Heart right ventricle (tissue), 16 donors: ENCODE data around the gene WAPL. TPM values are rescaled to one million over a fixed set of nuclear protein-coding genes. Genes with fewer than 3 reads are reported as not detected.

Source experiments
- ATAC-seq, 8 donors: fragments of 200-7000 bp; cut with Tn5 transposase; one replicate each; pipeline ENCODE4 v1.9.1; 2020; ENCODE audit warnings: mild to moderate bottlenecking in 8 of 8, moderate library complexity in 8 of 8, moderate number of reproducible peaks in 1 of 8
- DNase-seq, 2 donors: peaks; one replicate each; pipeline ENCODE4 v3.0.0-alpha.2; 2020
- H3K27ac ChIP-seq, 10 donors: fragments of 200-600 bp; sonication (generic) in 2 of 10; one replicate each; pipeline versions ENCODE4 v1.5.0 to v1.8.0; 2020 to 2022; ENCODE audit warnings: mild to moderate bottlenecking in 3 of 10
- H3K27me3 ChIP-seq, 7 donors: fragments of 200-600 bp; one replicate each; pipeline ENCODE4 v1.8.0; 2021 to 2022; ENCODE audit warnings: mild to moderate bottlenecking in 2 of 7
- H3K36me3 ChIP-seq, 9 donors: fragments of 200-600 bp; sonication (generic) in 1 of 9; one replicate each; pipeline versions ENCODE4 v1.5.0 to v1.8.0; 2020 to 2022; ENCODE audit warnings: mild to moderate bottlenecking in 2 of 9
- H3K4me1 ChIP-seq, 9 donors: fragments of 200-600 bp; sonication (generic) in 1 of 9; one replicate each; pipeline versions ENCODE4 v1.5.0 to v1.8.0; 2020 to 2022; ENCODE audit warnings: mild to moderate bottlenecking in 4 of 9
- H3K4me3 ChIP-seq, 10 donors: fragments of 200-600 bp; sonication (generic) in 2 of 10; one replicate each; pipeline versions ENCODE4 v1.5.0 to v1.8.0; 2020 to 2022; ENCODE audit warnings: mild to moderate bottlenecking in 7 of 10, moderate library complexity in 2 of 10
- H3K9me3 ChIP-seq, 11 donors: fragments of 200-600 bp in 10 of 11; sonication (generic) in 2 of 11; one replicate each; pipeline versions ENCODE4 v1.5.0 to v1.8.0; 2013 to 2022; ENCODE audit warnings: mild to moderate bottlenecking in 2 of 11, control low read depth in 1 of 11, moderate library complexity in 1 of 11
- CTCF ChIP-seq, 9 donors: fragments of 200-600 bp; sonication (generic) in 2 of 9; IDR thresholded peaks; one replicate each; pipeline versions ENCODE4 v1.5.0 to v1.8.0; 2021 to 2022; ENCODE audit warnings: antibody characterized with exemption in 9 of 9, mild to moderate bottlenecking in 5 of 9, moderate library complexity in 1 of 9
- WGBS, 2 donors: extraction: QIAGEN DNeasy Blood & Tissue Kit; methylation state at CpG; one replicate each; pipeline ENCODE4 v1.1.7; 2013; ENCODE audit warnings: inconsistent platforms in 1 of 2; 5-methylcytosine and 5-hydroxymethylcytosine counted together
- intact Hi-C, 10 donors: fragments of 100-400 bp; cut with DNase I; formaldehyde crosslinking; loops; one replicate each; pipeline versions ENCODE4 v1.11.1 to v1.14.2; 2022
- polyA plus RNA-seq, 2 donors: library from polyadenylated mRNA; stranded (reverse); fragments of 200-250 nt; gene quantifications; one replicate each; pipeline ENCODE4 v1.2.3, GENCODE V29; 2013
- total RNA-seq, 10 donors: library from RNA; stranded (reverse); fragmentation: NEBNext Ultra II Directional in 3 of 10; extraction: Animal tissue kit (Norgen Biotek cat#: 25700) in 3 of 10; gene quantifications; one replicate each; pipeline versions ENCODE4 v1.2.1 to v1.2.4, GENCODE V29; 2021 to 2023
- donor health status: Arrhythmogenic right ventricular cardiomyopathy.
- donor health status: ischemic (EF 13 %, LVEDD 7.1; RV severe dilation, severe dysfunction).
- donor health status: healthy with polysubstance abuse.
- donor health status: DM: no; HTN: yes; CAD: no.
- donor health status: DM: no; HTN: no; CAD: no.
- donor health status: ischemic (EF 25% LVEDD 6.9; RV normal size, moderate dysfunction).
- donor health status: ischemic (EF 25% LVEDD 5.7; RV mildly dilated, moderate dysfunction).
- donor health status: healthy.
- donor health status: DM: yes; HTN: yes; CAD: no.
- donor health status: Ischemic cardiomyopathy.
- donor health status: ischemic (EF 35%, LVEDD 5.7; RV mildly dilated, moderate dysfunction).
- donor health status: nonischemic (EF 11% LVEDD 7.7; RV severe dilation, severe dysfunction).
- donor health status: DM: yes; HTN: yes; CAD: no.
- donor health status: PGD.
- donor health status: ischemic (EF 29% LVEDD 5.4; RV normal size, mild dysfunction).
- donor health status: nonischemic (EF 23%, LVEDD 6.1; RV moderate dilation, normal function).

The WAPL gene
- total and polyA plus RNA-seq, 12 donors: 10.0 to 29.5 (median 23.4) TPM

- H3K36me3 ChIP-seq: peaks cover 0 to 100% (median 49%) of the 10 kb centered on the region in 9 donors
- intact Hi-C loops: no loop called here
- no peak for ATAC-seq
- no peaks in the 10 kb centered on the region for H3K9me3 ChIP-seq
- H3K4me3 ChIP-seq: no peak overlapping the region
- no peak overlapping the region for H3K27ac ChIP-seq
- 97% methylated on average over 10 of the region's 10 CpGs for WGBS, 2 donors
- TF ChIP-seq CTCF (IDR thresholded peaks at IDR 0.05): no peak
- no peaks in the 10 kb centered on the region for H3K27me3 ChIP-seq
- H3K4me1 ChIP-seq: no peaks in the 10 kb centered on the region
- no peak for DNase-seq
Observed at GRCh38 chr10:86461963-86462804, 59.4 kb downstream of the WAPL start.

- 97% methylated on average over 4 of the region's 4 CpGs for WGBS, 2 donors
- H3K27me3 ChIP-seq: no peaks in the 10 kb centered on the region
- DNase-seq: no peak
- H3K27ac ChIP-seq: no peak overlapping the region
- intact Hi-C loops: no loop called here
- no peaks in the 10 kb centered on the region for H3K9me3 ChIP-seq
- peaks cover 0 to 32% (median 0%) of the 10 kb centered on the region in 9 donors for H3K4me1 ChIP-seq
- no peak overlapping the region for H3K4me3 ChIP-seq
- no peak for TF ChIP-seq CTCF (IDR thresholded peaks at IDR 0.05)
- peaks cover 0 to 95% (median 52%) of the 10 kb centered on the region in 9 donors for H3K36me3 ChIP-seq
- ATAC-seq: no peak
Observed at GRCh38 chr10:86451604-86451960, 70.0 kb downstream of the WAPL start.

- peaks cover 0 to 35% (median 0%) of the 10 kb centered on the region in 9 donors for H3K4me1 ChIP-seq
- ATAC-seq (no peak), DNase-seq (no peak)
- H3K27ac ChIP-seq: no peak overlapping the region
- H3K36me3 ChIP-seq: peaks cover 0 to 95% (median 54%) of the 10 kb centered on the region in 9 donors
- WGBS, 2 donors: 93 to 94% methylated on average over 7 of the region's 7 CpGs
- no peak for TF ChIP-seq CTCF (IDR thresholded peaks at IDR 0.05)
- no peak overlapping the region for H3K4me3 ChIP-seq
- H3K27me3 ChIP-seq: no peaks in the 10 kb centered on the region
- intact Hi-C loops: no loop called here
- no peaks in the 10 kb centered on the region for H3K9me3 ChIP-seq
Observed at GRCh38 chr10:86450806-86451603, 70.6 kb downstream of the WAPL start.

- Histone ChIP-seq H3K4me1 (peaks cover 0 to 35% (median 0%) of the 10 kb centered on the region in 9 donors), H3K36me3 (peaks cover 0 to 96% (median 62%) of the 10 kb centered on the region in 9 donors), H3K27me3 (no peaks in the 10 kb centered on the region), H3K27ac (no peak overlapping the region), H3K4me3 (no peak overlapping the region), H3K9me3 (no peaks in the 10 kb centered on the region)
- TF ChIP-seq CTCF (IDR thresholded peaks at IDR 0.05): no peak
- intact Hi-C loops: no loop called here
- 88 to 92% methylated on average over 7 of the region's 7 CpGs for WGBS, 2 donors
- ATAC-seq (no peak), DNase-seq (no peak)
Observed at GRCh38 chr10:86449926-86450558, 71.5 kb downstream of the WAPL start.
